Measurements from ENCODE around the gene GPN2.
"Not testable (repeated sequence)": the region's sequence is repeated elsewhere in the genome, so short reads cannot be mapped to it uniquely, and the experiment has no call there.

The GPN2 gene

DNA sequence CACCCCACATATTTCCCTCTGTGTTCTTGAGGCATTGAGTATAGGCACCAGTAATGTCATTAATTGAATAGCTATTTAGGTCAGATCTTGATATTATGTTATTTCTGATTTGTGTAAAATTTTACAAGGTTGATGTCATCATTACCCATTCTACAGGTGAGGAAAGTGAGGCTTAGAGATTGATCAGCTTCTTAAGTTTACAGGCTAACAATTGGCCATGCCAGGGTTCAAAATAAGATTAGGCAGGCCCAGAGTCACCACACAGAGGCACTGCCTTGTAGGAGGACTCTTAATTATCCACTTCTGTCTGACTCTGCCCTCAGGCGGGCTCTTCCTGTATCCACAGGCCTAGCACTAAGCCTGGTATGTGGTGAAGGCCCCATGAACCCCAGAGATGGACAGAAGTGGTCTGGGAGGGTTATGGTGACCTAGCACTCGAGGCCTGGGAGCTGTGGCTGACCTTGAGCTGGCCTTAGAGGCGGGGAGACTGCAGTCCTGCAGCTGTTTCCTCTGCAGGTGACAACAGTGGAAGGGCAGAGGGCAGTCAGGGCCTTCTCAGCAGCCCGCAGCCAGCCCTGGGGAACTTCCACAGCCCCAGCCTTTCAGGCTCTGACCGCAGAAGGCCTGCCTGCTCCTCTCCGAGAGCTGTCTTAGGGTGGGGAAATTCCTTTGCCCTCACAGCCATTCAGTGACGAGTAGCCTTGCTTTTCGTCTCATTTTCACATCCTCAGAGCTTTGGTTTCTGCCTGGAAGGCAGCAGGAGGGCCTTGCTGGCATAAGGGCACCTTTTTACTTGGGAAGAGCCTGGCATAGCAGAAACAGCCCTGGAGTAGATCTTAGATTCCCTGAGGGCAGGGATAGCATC lies 51.4 kb downstream of the GPN2 start:
- TF ChIP-seq, protein P1, sequence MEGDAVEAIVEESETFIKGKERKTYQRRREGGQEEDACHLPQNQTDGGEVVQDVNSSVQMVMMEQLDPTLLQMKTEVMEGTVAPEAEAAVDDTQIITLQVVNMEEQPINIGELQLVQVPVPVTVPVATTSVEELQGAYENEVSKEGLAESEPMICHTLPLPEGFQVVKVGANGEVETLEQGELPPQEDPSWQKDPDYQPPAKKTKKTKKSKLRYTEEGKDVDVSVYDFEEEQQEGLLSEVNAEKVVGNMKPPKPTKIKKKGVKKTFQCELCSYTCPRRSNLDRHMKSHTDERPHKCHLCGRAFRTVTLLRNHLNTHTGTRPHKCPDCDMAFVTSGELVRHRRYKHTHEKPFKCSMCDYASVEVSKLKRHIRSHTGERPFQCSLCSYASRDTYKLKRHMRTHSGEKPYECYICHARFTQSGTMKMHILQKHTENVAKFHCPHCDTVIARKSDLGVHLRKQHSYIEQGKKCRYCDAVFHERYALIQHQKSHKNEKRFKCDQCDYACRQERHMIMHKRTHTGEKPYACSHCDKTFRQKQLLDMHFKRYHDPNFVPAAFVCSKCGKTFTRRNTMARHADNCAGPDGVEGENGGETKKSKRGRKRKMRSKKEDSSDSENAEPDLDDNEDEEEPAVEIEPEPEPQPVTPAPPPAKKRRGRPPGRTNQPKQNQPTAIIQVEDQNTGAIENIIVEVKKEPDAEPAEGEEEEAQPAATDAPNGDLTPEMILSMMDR (IDR thresholded peaks at IDR 0.05; ENCODE audit: unreplicated experiment in 3 of 3): no peak
- H3K4me3 Mint-ChIP-seq: no peak overlapping the region
- H3K9me3 Mint-ChIP-seq: no peaks in the 10 kb centered on the region
- no peaks in the 10 kb centered on the region for H3K27me3 Mint-ChIP-seq (ENCODE audit: low read depth)
- no peaks in the 10 kb centered on the region for H3K4me1 Mint-ChIP-seq
- H3K36me3 Mint-ChIP-seq (ENCODE audit: low read depth): peaks cover 53% of the 10 kb centered on the region
- no peak overlapping the region for H3K27ac Mint-ChIP-seq

DNA sequence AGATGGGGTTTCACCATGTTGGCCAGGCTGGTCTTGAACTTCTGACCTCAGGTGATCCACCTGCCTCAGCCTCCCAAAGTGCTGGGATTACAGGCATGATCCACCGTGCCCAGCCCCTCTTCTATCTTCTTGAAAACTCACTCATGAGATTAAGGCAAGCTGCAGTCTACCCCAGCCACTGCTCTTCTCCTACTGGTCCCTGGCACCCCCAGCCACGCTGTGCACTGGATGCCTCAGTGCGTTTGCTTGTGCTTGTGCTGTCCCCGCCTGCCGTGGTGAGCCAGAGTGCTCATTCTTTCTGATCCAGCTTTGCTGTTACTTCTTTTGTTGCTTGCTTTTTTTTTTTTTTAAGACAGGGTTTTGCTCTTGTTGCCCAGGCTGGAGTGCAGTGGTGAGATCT lies 52.4 kb downstream of the GPN2 start:
- not testable (repeated sequence) for H3K27me3 Mint-ChIP-seq (ENCODE audit: low read depth); H3K4me3 Mint-ChIP-seq; H3K9me3 Mint-ChIP-seq; H3K27ac Mint-ChIP-seq; H3K4me1 Mint-ChIP-seq
- H3K36me3 Mint-ChIP-seq (ENCODE audit: low read depth): peaks cover 60% of the 10 kb centered on the region

DNA sequence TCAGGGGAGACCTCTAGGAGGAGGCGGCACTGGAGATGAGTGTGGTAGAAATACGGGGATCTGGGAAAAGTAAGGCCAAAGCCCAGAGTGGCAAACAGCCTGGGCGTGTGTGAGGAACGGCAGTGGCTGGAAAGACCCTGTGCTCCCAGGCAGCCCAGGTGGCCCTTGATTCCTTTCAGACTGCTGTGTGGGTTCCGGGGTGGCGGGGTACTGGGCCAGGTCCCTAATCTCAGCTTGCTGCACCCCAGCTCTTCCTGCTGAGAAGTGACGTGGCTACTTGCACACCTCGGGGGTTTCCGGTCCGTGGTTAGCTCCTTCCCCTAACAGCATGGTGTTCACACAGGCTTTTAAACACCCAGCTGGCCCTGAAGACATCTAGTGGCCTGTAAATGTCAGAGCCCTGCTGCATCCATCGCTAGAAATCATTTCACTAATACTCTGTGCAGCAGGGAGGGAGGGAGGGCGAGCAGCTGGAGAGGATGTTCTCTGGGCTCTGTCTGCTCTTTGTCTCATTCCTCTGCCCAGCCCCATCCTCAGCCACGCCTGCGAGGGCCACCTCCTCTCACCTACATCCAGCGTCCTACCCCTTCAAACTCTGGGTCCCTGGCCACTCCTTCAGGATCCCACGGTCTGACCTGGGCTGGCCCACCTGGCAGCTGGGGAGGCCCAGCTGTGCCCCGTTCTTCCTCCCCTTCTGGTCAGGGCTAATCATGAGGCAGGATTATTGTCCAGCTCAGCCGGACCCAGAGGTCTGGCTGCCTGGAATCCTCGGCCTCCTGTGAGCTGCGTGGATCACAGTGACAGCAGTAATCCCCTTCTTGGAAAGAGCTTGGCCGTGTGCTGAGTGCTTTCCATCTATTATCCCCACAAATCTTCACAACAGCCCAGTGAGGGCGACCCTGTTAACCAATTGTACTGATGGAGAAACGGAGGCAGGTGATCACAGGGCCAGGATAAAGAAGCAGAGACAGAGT lies 56.4 kb downstream of the GPN2 start:
- Mint-ChIP-seq H3K27me3 (ENCODE audit: low read depth) (no peaks in the 10 kb centered on the region), H3K27ac (no peak overlapping the region), H3K9me3 (no peaks in the 10 kb centered on the region), H3K4me1 (peaks cover 9% of the 10 kb centered on the region), H3K4me3 (no peak overlapping the region), H3K36me3 (ENCODE audit: low read depth) (peaks cover 50% of the 10 kb centered on the region)
- TF ChIP-seq, protein P1 (IDR thresholded peaks at IDR 0.05; ENCODE audit: unreplicated experiment in 3 of 3): no peak

DNA sequence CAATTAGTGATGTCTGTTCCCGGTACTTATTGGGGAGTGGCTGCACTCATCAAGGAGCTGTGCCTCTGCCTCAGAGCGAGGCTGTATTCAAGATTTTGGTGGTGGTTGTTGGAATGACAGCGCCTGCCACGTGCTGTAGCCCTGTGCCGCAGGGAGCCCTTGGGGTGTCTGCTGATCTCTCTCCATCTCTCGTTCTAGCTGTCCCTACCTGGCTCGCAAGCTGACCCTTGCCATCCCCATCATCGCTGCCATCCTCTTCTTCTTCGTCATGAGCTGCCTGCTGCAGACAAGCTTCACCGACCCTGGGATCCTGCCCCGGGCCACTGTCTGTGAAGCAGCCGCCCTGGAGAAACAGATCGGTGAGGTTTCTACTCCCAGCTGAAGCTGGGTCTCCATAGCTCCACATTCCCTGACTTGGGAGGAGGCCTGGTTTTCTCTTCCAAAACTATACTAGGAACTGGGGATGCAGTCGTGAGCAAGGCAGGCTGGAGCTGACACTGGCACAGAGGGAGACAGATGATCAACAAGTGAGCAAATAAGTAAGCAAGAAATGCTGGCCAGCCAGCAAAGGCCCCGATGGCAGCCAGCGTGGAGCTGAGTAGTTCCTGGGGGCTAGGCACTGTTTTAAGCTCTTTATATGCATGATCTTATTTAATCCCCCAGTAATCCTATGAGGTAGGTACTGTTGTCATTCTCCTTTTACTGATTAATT lies 57.7 kb downstream of the GPN2 start:
- TF ChIP-seq, protein P1 (IDR thresholded peaks at IDR 0.05; ENCODE audit: unreplicated experiment in 3 of 3): no peak
- Mint-ChIP-seq H3K36me3 (ENCODE audit: low read depth) (peaks cover 42% of the 10 kb centered on the region), H3K27ac (no peak overlapping the region), H3K4me3 (no peak overlapping the region), H3K9me3 (no peaks in the 10 kb centered on the region), H3K27me3 (ENCODE audit: low read depth) (no peaks in the 10 kb centered on the region), H3K4me1 (peaks cover 22% of the 10 kb centered on the region)

DNA sequence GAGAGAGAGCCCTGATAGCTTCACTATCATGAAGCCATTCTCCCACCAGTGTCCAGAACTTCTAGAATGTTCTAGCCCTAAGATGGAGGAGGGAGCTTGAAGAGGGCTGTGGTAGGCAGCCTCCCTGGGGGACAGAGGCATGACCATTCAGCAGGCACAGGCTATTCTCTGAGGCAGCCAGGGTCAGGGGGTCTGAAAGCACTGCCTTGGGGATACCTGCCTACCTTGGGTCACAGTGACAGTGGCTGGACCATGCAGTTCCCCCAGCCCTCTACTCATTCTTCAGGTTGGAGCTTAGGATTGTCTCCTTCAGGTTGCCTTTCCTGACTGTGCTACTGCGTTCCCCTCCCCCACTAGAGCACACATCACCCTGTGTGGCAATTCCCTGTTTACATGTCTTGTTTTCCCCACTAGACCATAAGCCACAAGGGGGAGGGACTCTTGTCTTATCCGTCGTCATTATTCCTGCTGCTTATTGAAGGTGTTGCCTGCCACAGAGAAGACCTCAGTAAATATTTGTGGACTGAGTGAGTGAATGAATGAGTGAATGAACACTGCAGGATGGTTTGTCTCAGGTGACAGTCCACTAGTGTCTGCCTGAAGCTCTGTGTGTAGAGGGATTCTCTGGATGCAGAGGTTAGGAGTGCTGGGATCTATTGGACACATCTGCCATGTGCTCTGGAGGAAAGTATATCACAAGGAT lies 58.4 kb downstream of the GPN2 start:
- TF ChIP-seq, protein P1 (IDR thresholded peaks at IDR 0.05; ENCODE audit: unreplicated experiment in 3 of 3): no peak
- Mint-ChIP-seq H3K9me3 (no peaks in the 10 kb centered on the region), H3K4me3 (no peak overlapping the region), H3K27me3 (ENCODE audit: low read depth) (no peaks in the 10 kb centered on the region), H3K27ac (no peak overlapping the region), H3K4me1 (peaks cover 24% of the 10 kb centered on the region), H3K36me3 (ENCODE audit: low read depth) (peaks cover 42% of the 10 kb centered on the region)
